Measurements from ENCODE around the gene POLR1A. TPM values are rescaled to one million over a fixed set of nuclear protein-coding genes. Genes with fewer than 3 reads are reported as not detected.

POLR1A gene
- total RNA-seq, 1 donor from 2014 or later = 45.2 TPM

GRCh38 chr2:86006524-86006923 is 99.2 kb downstream of the POLR1A start:
- DNase-seq (ENCODE audit: low read depth) = no peak
- H3K27me3 Mint-ChIP-seq (ENCODE audit: low read depth, unreplicated experiment) = no peaks in the 10 kb centered on the region
- no peak for FAIRE-seq

GRCh38 chr2:86003967-86004366 is 101.7 kb downstream of the POLR1A start:
- Histone ChIP-seq H3K36me3 (ENCODE audit: insufficient read depth, low read length) (no peaks in the 10 kb centered on the region), H3K27me3 (ENCODE audit: insufficient read depth, low read length) (no peaks in the 10 kb centered on the region), H3K4me1 (ENCODE audit: insufficient read depth, low read length) (peaks cover 20% of the 10 kb centered on the region), H3K4me2 (ENCODE audit: low read length) (no peak overlapping the region), H3K27ac (ENCODE audit: low read depth, low read length) (no peak overlapping the region), H4K20me1 (ENCODE audit: insufficient read depth, low read length) (no peaks in the 10 kb centered on the region), H3K4me3 (ENCODE audit: insufficient read depth, low read depth, low read length) (no peak overlapping the region), H3K9me3 (ENCODE audit: insufficient read depth, low read depth, low read length) (peaks cover 4% of the 10 kb centered on the region), H2AFZ (ENCODE audit: low read depth, low read length) (no peak overlapping the region), H3K9ac (ENCODE audit: low read length) (no peak overlapping the region), H3K79me2 (ENCODE audit: insufficient read depth, low read length) (no peaks in the 10 kb centered on the region)
- no peak for FAIRE-seq
- no peaks in the 10 kb centered on the region for H3K27me3 Mint-ChIP-seq (ENCODE audit: low read depth, unreplicated experiment)
- H3K4me3 Mint-ChIP-seq (ENCODE audit: unreplicated experiment) = no peak overlapping the region
- no peak for DNase-seq (ENCODE audit: low read depth)
- peaks cover 6% of the 10 kb centered on the region for H3K36me3 Mint-ChIP-seq (ENCODE audit: low read depth, unreplicated experiment)
- H3K4me1 Mint-ChIP-seq (ENCODE audit: low read depth, unreplicated experiment) = peaks cover 18% of the 10 kb centered on the region
- TF ChIP-seq CTCF (IDR thresholded peaks at IDR 0.05; ENCODE audit: insufficient read depth, low read depth, low read length) = no peak
- no peak for TF ChIP-seq EZH2 (IDR thresholded peaks at IDR 0.05; ENCODE audit: insufficient read depth, low read length)
- no peak overlapping the region for H3K27ac Mint-ChIP-seq (ENCODE audit: unreplicated experiment)
- H3K9me3 Mint-ChIP-seq (ENCODE audit: unreplicated experiment) = peaks cover 23% of the 10 kb centered on the region

More at GRCh38 chr2:86006524-86006923, 99.2 kb downstream of the POLR1A start:
- H3K27ac ChIP-seq (ENCODE audit: low read depth, low read length) = no peak overlapping the region
- H3K4me1 Mint-ChIP-seq (ENCODE audit: low read depth, unreplicated experiment) = no peaks in the 10 kb centered on the region
- no peaks in the 10 kb centered on the region for H3K79me2 ChIP-seq (ENCODE audit: insufficient read depth, low read length)
- no peaks in the 10 kb centered on the region for H4K20me1 ChIP-seq (ENCODE audit: insufficient read depth, low read length)
- H3K4me3 ChIP-seq (ENCODE audit: insufficient read depth, low read depth, low read length) = no peak overlapping the region
- no peak overlapping the region for H3K4me3 Mint-ChIP-seq (ENCODE audit: unreplicated experiment)
- no peak for TF ChIP-seq EZH2 (IDR thresholded peaks at IDR 0.05; ENCODE audit: insufficient read depth, low read length)
- no peak for TF ChIP-seq CTCF (IDR thresholded peaks at IDR 0.05; ENCODE audit: insufficient read depth, low read depth, low read length)
- H3K9me3 Mint-ChIP-seq (ENCODE audit: unreplicated experiment) = peaks cover 20% of the 10 kb centered on the region
- H3K36me3 Mint-ChIP-seq (ENCODE audit: low read depth, unreplicated experiment) = peaks cover 6% of the 10 kb centered on the region
- peaks cover 4% of the 10 kb centered on the region for H3K9me3 ChIP-seq (ENCODE audit: insufficient read depth, low read depth, low read length)
- no peak overlapping the region for H2AFZ ChIP-seq (ENCODE audit: low read depth, low read length)
- no peaks in the 10 kb centered on the region for H3K4me1 ChIP-seq (ENCODE audit: insufficient read depth, low read length)
- no peak overlapping the region for H3K4me2 ChIP-seq (ENCODE audit: low read length)
- H3K27me3 ChIP-seq (ENCODE audit: insufficient read depth, low read length) = no peaks in the 10 kb centered on the region
- no peak overlapping the region for H3K27ac Mint-ChIP-seq (ENCODE audit: unreplicated experiment)
- no peaks in the 10 kb centered on the region for H3K36me3 ChIP-seq (ENCODE audit: insufficient read depth, low read length)
- H3K9ac ChIP-seq (ENCODE audit: low read length) = no peak overlapping the region

- H3K79me2 ChIP-seq (ENCODE audit: insufficient read depth, low read length) = no peaks in the 10 kb centered on the region
- H2AFZ ChIP-seq (ENCODE audit: low read depth, low read length) = no peak overlapping the region
- no peak for FAIRE-seq
- H3K9me3 Mint-ChIP-seq (ENCODE audit: unreplicated experiment) = peaks cover 23% of the 10 kb centered on the region
- no peak overlapping the region for H3K4me2 ChIP-seq (ENCODE audit: low read length)
- H3K36me3 Mint-ChIP-seq (ENCODE audit: low read depth, unreplicated experiment) = peaks cover 6% of the 10 kb centered on the region
- TF ChIP-seq EZH2 (IDR thresholded peaks at IDR 0.05; ENCODE audit: insufficient read depth, low read length) (no peak), CTCF (IDR thresholded peaks at IDR 0.05; ENCODE audit: insufficient read depth, low read depth, low read length) (no peak)
- peaks cover 28% of the 10 kb centered on the region for H3K4me1 ChIP-seq (ENCODE audit: insufficient read depth, low read length)
- no peak overlapping the region for H3K4me3 ChIP-seq (ENCODE audit: insufficient read depth, low read depth, low read length)
- peaks cover 24% of the 10 kb centered on the region for H3K4me1 Mint-ChIP-seq (ENCODE audit: low read depth, unreplicated experiment)
- no peaks in the 10 kb centered on the region for H3K27me3 Mint-ChIP-seq (ENCODE audit: low read depth, unreplicated experiment)
- no peak overlapping the region for H3K4me3 Mint-ChIP-seq (ENCODE audit: unreplicated experiment)
- H3K27ac ChIP-seq (ENCODE audit: low read depth, low read length) = no peak overlapping the region
- H3K27ac Mint-ChIP-seq (ENCODE audit: unreplicated experiment) = no peak overlapping the region
- H4K20me1 ChIP-seq (ENCODE audit: insufficient read depth, low read length) = no peaks in the 10 kb centered on the region
- H3K9ac ChIP-seq (ENCODE audit: low read length) = no peak overlapping the region
- no peaks in the 10 kb centered on the region for H3K36me3 ChIP-seq (ENCODE audit: insufficient read depth, low read length)
- DNase-seq (ENCODE audit: low read depth) = no peak
- H3K9me3 ChIP-seq (ENCODE audit: insufficient read depth, low read depth, low read length) = peaks cover 4% of the 10 kb centered on the region
- no peaks in the 10 kb centered on the region for H3K27me3 ChIP-seq (ENCODE audit: insufficient read depth, low read length)
These were observed 102.6 kb downstream of the POLR1A start for GRCh38 chr2:86003104-86003503.
